ENCODE measurements around the gene GPATCH11. TPM values are rescaled to one million over a fixed set of nuclear protein-coding genes. Genes with fewer than 3 reads are reported as not detected.
A peak's percentile ranks its signal among the peaks of the same experiment; 100 is the strongest.

The GPATCH11 gene
- polyA plus RNA-seq, 1 donor (not counting 4 experiments of a cell fraction or from before 2014, with no cell fraction given) = 4.9 TPM

DNA sequence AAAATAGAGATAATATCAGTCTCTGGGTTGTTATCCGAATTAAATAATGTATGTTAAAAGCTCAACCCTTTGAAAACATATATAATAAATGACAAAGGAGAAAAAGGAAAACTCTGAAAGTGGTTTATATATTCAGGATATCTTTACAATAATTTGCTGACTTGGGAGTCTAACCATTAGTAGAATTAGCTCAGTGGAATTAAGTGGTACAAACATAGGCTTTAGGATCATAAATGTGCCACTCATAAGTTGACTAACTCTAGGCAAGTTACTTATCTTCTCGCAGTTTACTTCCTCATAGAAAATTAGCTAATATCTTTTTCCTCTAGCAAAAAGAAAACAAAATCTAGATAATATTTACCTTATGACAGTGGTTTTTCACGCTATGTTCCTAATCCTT is 44.7 kb upstream of the GPATCH11 start:
- Histone ChIP-seq H3K36me3 (ENCODE audit: control insufficient read depth in 2 of 2, extremely low read depth in 1 of 2, insufficient read depth in 2 of 2, low read length in 2 of 2) (peaks cover 4 to 7% of the 10 kb centered on the region in 2 experiments), H3K27ac (ENCODE audit: control insufficient read depth, insufficient read depth, low read length) (no peak overlapping the region), H3K9me1 (ENCODE audit: control insufficient read depth, extremely low read depth, insufficient read depth, low read length) (no peaks in the 10 kb centered on the region), H4K20me1 (ENCODE audit: control insufficient read depth, extremely low read depth, insufficient read depth, low read length) (no peaks in the 10 kb centered on the region), H3K4me1 (ENCODE audit: control insufficient read depth, extremely low read depth, insufficient read depth, low read length) (no peaks in the 10 kb centered on the region), H2AFZ (ENCODE audit: control insufficient read depth, low read length) (no peak overlapping the region), H3K4me2 (ENCODE audit: control insufficient read depth, extremely low read depth, insufficient read depth, low read depth, low read length) (no peak overlapping the region), H3K9ac (ENCODE audit: control insufficient read depth, extremely low read depth, insufficient read depth, low read length) (no peak overlapping the region), H3K9me3 (ENCODE audit: control insufficient read depth, low read depth, low read length) (no peaks in the 10 kb centered on the region), H3K79me2 (ENCODE audit: control insufficient read depth, insufficient read depth, low read length) (no peaks in the 10 kb centered on the region), H3K27me3 (ENCODE audit: control insufficient read depth, extremely low read depth, insufficient read depth, low read length) (no peaks in the 10 kb centered on the region), H3K4me3 (ENCODE audit: control insufficient read depth in 2 of 3, extremely low read depth in 1 of 3, insufficient read depth in 2 of 3, low read depth in 1 of 3, low read length in 3 of 3) (no peak overlapping the region)
- TF ChIP-seq, protein P1, sequence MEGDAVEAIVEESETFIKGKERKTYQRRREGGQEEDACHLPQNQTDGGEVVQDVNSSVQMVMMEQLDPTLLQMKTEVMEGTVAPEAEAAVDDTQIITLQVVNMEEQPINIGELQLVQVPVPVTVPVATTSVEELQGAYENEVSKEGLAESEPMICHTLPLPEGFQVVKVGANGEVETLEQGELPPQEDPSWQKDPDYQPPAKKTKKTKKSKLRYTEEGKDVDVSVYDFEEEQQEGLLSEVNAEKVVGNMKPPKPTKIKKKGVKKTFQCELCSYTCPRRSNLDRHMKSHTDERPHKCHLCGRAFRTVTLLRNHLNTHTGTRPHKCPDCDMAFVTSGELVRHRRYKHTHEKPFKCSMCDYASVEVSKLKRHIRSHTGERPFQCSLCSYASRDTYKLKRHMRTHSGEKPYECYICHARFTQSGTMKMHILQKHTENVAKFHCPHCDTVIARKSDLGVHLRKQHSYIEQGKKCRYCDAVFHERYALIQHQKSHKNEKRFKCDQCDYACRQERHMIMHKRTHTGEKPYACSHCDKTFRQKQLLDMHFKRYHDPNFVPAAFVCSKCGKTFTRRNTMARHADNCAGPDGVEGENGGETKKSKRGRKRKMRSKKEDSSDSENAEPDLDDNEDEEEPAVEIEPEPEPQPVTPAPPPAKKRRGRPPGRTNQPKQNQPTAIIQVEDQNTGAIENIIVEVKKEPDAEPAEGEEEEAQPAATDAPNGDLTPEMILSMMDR (optimal IDR thresholded peaks at IDR 0.05 in 1 of 3, IDR thresholded peaks at IDR 0.05 in 1 of 3, conservative IDR thresholded peaks at IDR 0.05 in 1 of 3; ENCODE audit: extremely low read depth in 1 of 3, insufficient read depth in 2 of 3, low read length in 3 of 3) = no peak
- TF ChIP-seq EZH2 (IDR thresholded peaks at IDR 0.05; ENCODE audit: low read length) = no peak
- DNase-seq (ENCODE audit: low read depth, low spot score) (no peak), FAIRE-seq (no peak)
- dilution Hi-C loops (cut with MboI; ENCODE audit: extremely low pct_ligation_motif_present, low sequenced_read_pairs) = no loop called here

DNA sequence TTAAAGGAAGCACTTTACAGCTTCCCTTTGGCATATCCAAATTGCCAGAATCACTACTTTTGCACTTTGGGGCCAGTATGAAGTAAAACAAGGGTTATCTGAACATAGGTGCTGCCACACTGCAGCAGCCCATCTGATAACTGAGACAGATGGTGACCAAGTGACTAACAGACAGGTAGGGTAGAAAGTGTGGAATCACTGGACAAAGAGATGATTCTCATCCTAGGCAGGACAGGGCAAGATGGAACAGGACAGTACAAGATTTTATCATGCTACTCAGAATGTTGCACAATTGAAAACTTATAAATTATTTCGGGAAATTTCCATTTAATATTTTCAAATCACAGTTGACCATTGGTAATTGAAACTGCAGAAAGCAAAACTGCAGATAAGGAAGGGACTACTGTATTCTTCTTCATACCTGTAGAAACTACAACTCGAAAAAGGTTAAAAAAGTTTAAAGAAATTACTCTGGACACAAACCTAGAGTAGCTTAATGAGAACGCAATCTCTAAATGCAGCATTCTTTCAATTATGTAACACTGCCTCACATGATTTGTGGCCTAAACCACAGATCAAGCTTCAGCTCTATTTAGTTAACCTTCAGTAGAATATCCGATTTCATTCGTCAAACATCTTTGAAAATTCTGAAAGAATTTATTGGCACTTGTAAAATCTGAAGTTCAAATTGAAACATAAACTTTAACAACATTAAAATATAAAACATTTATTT is 31.6 kb upstream of the GPATCH11 start:
- FAIRE-seq = peak; percentile 17
- no peaks in the 10 kb centered on the region for H3K79me2 ChIP-seq (ENCODE audit: control insufficient read depth, insufficient read depth, low read length)
- no peaks in the 10 kb centered on the region for H3K9me1 ChIP-seq (ENCODE audit: control insufficient read depth, extremely low read depth, insufficient read depth, low read length)
- no peak overlapping the region for H3K27ac ChIP-seq (ENCODE audit: control insufficient read depth, insufficient read depth, low read length)
- H2AFZ ChIP-seq (ENCODE audit: control insufficient read depth, low read length) = no peak overlapping the region
- H3K4me3 ChIP-seq (ENCODE audit: control insufficient read depth in 2 of 3, extremely low read depth in 1 of 3, insufficient read depth in 2 of 3, low read depth in 1 of 3, low read length in 3 of 3) = no peak overlapping the region
- H3K9ac ChIP-seq (ENCODE audit: control insufficient read depth, extremely low read depth, insufficient read depth, low read length) = no peak overlapping the region
- dilution Hi-C loops (cut with MboI; ENCODE audit: extremely low pct_ligation_motif_present, low sequenced_read_pairs) = no loop called here
- TF ChIP-seq EZH2 (IDR thresholded peaks at IDR 0.05; ENCODE audit: low read length) = no peak
- TF ChIP-seq, protein P1 (optimal IDR thresholded peaks at IDR 0.05 in 1 of 3, IDR thresholded peaks at IDR 0.05 in 1 of 3, conservative IDR thresholded peaks at IDR 0.05 in 1 of 3; ENCODE audit: extremely low read depth in 1 of 3, insufficient read depth in 2 of 3, low read length in 3 of 3) = no peak
- H3K36me3 ChIP-seq (ENCODE audit: control insufficient read depth in 2 of 2, extremely low read depth in 1 of 2, insufficient read depth in 2 of 2, low read length in 2 of 2) = peaks cover 0 to 2% of the 10 kb centered on the region in 2 experiments
- H3K4me1 ChIP-seq (ENCODE audit: control insufficient read depth, extremely low read depth, insufficient read depth, low read length) = peaks cover 9% of the 10 kb centered on the region
- H3K4me2 ChIP-seq (ENCODE audit: control insufficient read depth, extremely low read depth, insufficient read depth, low read depth, low read length) = no peak overlapping the region
- H3K27me3 ChIP-seq (ENCODE audit: control insufficient read depth, extremely low read depth, insufficient read depth, low read length) = no peaks in the 10 kb centered on the region
- H4K20me1 ChIP-seq (ENCODE audit: control insufficient read depth, extremely low read depth, insufficient read depth, low read length) = no peaks in the 10 kb centered on the region
- no peaks in the 10 kb centered on the region for H3K9me3 ChIP-seq (ENCODE audit: control insufficient read depth, low read depth, low read length)
- DNase-seq (ENCODE audit: low read depth, low spot score) = peak; percentile 30
